GM20431 (cell line): ENCODE measurements around the gene TECTA.

ENCODE experiments used
- in situ Hi-C: fragments of 300-500 bp; cut with MseI, MboI; formaldehyde crosslinking; loops from one replicate; pipeline ENCODE4 v1.15.0; 2020; ENCODE audit warnings: low sequenced_read_pairs; ENCODE audit not compliant: unreplicated experiment

Gene TECTA, protein sequence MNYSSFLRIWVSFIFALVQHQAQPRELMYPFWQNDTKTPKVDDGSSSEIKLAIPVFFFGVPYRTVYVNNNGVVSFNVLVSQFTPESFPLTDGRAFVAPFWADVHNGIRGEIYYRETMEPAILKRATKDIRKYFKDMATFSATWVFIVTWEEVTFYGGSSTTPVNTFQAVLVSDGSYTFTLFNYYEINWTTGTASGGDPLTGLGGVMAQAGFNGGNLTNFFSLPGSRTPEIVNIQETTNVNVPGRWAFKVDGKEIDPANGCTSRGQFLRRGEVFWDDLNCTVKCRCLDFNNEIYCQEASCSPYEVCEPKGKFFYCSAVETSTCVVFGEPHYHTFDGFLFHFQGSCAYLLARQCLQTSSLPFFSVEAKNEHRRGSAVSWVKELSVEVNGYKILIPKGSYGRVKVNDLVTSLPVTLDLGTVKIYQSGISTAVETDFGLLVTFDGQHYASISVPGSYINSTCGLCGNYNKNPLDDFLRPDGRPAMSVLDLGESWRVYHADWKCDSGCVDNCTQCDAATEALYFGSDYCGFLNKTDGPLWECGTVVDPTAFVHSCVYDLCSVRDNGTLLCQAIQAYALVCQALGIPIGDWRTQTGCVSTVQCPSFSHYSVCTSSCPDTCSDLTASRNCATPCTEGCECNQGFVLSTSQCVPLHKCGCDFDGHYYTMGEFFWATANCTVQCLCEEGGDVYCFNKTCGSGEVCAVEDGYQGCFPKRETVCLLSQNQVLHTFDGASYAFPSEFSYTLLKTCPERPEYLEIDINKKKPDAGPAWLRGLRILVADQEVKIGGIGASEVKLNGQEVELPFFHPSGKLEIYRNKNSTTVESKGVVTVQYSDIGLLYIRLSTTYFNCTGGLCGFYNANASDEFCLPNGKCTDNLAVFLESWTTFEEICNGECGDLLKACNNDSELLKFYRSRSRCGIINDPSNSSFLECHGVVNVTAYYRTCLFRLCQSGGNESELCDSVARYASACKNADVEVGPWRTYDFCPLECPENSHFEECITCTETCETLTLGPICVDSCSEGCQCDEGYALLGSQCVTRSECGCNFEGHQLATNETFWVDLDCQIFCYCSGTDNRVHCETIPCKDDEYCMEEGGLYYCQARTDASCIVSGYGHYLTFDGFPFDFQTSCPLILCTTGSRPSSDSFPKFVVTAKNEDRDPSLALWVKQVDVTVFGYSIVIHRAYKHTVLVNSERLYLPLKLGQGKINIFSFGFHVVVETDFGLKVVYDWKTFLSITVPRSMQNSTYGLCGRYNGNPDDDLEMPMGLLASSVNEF (N-terminal part only)

DNA sequence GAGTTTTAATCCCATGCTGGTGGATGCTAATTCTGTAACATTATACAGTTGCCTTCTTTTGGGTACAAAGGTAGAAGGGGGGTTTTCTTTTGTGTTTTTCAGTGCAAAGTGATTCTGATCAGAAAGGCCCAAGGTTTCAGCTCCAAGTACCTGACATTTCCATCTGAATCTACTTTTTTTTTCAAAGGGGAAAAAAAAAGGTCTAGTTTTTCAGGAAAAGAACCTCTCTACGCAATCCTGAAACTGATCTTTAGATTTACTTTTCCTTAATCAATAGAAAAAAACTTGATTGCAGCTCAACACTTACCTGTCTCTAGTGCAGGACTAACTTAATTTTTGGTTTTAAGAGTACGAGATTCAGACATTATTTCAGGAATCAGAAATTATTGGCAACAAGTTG is at the start of gene TECTA:
TECTA (plus strand) TSS at position 301 of the 400 bp plus-strand sequence. CDS start 1,423 bp downstream, outside the sequence.
- in situ Hi-C loops: loop anchor here (25.0 kb wide), 1 partner anchor 589 kb away; the partner anchor contains the start of gene GRIK4

DNA sequence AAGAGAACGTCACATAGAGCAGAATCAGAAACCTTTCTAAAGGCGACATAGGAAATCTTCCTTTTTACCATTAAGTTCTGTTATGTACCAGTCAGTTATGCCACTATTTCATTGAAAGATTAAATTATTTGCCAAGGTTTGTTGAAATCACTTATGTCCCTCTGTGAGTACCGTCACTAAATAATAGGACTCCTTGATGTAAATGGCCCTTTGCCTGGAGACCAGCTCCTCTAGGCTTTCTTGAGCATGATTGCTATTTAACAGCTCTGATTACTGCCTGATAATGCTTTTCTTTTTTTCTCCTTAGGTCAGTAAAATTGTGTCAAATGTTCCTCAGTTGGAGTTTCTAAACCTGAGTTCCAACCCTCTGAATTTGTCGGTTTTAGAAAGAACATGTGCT is 47.8 kb upstream of the TECTA start:
- in situ Hi-C loops: no loop called here

DNA sequence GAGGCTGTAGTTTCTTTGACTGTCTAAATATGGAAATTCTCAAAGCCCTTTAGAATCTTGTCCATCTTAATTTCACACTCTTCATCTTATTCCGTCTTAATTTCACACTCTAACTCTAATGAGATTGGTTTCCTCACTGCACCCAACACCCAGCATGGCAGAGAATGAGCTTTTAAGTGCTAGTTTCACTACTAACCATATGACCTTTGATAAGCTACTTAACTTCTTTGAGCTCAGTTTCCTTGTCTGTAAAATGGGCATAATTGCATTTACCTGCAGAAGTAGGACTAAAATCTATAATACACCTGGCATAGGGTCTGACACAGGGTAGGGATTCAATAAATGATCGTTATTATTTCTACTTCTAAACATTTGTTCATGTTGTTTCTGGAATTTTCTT is 46.8 kb upstream of the TECTA start:
- in situ Hi-C loops: no loop called here

DNA sequence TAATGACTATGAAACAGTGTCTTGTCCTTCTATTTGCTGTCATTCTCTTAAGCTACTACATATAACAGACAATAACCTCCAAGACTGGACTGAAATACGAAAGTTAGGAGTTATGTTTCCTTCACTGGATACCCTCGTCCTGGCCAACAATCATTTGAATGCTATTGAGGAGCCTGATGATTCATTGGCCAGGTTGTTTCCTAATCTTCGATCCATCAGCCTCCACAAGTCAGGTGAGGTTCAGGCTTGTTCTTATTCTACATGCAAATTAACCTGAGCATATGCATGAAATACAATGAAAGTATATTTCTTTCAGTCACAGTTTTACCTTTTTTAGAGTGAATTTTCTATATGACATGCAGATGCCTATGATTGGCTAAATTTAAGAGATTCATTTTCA is 46.0 kb upstream of the TECTA start:
- in situ Hi-C loops: no loop called here

DNA sequence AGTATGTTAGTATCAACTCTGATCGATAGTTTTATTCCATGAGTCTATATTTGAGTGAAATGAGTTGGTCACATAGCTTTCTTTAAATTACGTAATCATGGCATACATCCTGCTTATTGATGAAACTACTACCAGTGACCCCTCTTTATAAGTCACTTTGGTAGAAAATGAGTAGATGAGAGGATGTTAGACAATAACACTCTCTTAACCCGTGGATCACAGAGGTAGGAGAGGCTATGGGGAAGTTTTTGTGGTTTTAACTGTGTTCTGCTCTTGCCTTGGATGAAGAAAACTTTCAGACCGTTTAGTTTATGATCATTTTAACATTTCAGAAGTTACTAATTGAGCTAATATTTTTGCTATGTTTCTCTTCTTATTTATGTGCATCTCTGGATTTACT is 43.1 kb upstream of the TECTA start:
- in situ Hi-C loops: no loop called here

DNA sequence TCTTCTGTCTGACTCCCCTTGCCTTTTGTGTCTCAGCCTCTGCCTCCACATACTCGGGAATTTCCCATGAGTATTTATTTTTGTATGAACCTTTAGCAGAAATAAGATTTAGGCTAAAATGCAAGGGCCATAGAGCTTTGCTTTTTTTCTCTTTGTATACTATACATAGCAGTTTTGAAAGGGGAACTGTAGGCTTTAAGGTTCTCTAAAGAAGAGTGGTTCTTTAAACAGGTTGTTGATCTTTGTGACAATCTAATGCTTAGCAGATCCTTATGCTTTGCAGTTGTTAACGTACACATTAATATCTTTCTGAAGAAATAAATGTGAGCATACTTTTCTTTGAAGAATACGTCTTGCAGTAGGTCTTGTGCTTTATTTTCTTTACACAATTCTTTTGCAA is 42.1 kb upstream of the TECTA start:
- in situ Hi-C loops: no loop called here

DNA sequence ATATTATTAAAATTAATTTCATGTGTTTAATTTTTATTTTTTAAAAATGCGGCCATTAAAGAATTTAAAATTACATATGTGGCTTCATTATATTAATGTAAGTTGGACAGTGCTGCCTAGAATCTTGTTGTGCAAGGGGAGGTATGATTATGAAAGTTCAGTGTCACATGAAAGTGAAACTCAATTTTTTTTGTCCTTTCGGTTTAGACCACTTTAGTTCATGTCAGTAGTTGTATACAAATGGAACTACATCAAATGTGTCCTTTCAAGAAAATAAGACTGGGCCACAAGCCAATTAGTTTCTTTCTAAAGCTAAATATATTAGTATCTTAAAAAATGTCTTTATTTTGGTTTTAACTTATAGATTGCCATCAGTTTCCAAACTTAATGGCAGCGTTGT is 41.4 kb upstream of the TECTA start:
- in situ Hi-C loops: no loop called here

DNA sequence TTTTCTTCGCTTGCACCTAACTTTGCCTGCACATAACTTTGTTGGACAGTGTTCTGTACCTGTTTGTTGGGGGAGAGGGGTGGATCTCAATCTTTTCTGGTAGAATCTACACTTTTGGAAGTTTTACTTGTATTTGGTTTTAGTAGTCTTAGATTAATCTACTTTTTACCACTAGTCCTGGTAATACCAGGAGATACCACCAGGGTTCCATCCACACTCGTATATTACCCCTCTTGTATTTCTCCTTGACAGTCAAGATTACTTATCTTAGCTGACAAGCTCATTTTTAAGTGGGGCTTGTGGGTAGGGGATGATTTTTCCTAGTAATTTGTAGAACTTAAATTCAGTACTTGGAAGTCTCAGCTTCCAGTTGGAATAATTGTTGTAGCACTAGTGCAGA is 37.3 kb upstream of the TECTA start:
- in situ Hi-C loops: no loop called here

DNA sequence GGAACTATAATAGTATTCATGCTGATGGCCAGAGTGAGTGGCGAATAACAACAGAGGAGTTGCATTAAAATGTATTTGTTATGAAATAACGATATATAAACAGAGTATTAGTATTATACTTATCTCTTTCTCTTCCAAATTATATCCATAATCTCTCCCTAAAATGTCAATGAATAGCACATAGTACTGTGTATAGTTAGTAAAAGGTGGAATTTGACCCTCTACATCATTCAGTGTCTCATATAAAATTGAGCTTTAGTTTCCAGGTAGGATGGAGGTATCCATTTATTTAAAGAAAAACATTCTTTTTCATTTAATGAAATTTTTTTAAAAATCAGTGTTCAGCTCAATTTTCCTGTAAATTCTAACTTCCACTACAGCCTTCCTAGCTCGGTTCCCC is 34.4 kb upstream of the TECTA start:
- in situ Hi-C loops: no loop called here

DNA sequence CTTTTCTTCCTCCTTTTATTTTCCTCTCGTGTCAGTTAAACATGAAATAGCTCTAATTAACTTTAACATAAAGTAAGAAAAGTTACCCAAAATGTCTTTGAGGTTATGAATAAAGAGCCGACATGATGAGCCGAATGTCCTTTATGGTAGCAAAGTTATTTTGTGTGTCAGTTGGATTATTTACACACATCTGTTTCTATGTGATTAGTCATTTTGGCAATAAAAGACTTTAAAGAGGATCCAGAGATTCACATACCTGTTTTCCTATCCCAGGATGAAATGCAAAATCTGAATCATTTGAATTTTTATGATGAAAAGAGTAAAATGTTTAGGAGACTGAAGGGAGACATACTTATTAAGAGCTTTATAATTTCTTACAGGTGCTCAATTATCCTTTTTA is 34.0 kb upstream of the TECTA start:
- in situ Hi-C loops: no loop called here

DNA sequence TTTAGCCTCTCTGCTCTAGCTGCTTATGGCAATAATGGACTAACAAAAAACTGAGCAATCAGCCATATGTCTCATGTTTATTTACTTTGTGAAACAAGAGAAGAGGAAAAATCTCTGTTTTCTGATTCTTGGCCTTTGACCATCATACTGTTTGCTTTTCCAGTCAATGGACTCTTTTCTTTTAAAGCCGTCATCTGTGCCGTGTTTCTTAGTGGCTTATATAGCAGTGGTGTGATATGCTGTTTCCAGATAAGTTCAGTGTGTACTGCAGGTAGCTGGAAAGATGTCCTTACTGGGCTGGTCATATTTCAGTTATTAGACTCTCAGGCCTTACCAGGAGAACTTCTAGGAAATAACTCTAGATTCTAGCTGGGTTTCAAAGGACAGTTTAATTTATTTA is 33.6 kb upstream of the TECTA start:
- in situ Hi-C loops: no loop called here

DNA sequence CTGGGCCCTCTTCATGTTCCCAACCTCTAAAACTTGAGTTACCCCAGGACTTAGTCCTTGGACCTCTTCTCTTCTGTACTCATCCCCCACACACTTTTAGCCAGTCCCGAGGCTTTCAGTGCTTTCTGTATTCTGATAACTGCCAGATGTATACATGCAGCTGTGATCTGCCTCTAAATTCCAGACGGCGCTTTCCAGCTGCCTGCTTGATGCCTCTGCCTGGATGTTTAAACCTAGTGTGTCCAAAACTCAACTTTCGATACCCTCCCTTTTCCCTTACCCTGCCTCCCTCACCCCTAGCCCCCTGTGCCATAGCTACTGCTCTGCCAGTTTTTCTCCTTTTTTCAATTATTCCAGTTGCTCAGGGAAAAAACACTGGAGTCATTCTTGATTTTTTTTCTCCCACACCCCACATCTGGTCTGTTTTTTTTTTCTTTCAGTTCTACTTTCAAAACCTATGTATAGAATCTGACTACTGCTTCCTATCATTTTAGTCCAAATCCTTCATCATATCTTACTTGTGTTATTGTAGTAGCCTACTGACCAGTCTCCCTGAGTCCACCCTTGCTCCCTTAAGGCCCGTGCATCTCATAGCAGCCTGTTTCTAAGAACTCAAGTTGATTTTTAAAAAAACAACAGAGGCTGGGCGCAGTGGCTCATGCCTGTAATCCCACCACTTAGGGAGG is 32.9 kb upstream of the TECTA start:
- in situ Hi-C loops: no loop called here

DNA sequence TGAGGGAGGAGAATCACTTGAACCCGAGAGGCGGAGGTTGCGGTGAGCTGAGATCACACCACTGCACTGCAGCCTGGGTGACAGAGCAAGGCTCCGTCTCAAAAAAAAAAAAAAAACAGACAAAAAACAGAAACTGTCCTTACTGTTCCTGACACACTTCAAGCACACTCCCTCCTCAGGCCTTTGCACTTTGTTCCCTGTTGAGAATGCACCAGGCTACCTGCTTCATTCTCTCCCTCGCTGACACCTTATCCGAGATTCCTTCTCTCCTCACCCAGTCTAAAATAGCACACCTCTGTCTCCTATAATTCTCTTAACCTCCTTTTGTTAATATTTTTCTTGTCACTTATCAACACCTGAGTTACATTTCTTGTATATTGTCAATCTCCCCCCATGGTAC is 32.3 kb upstream of the TECTA start:
- in situ Hi-C loops: no loop called here

DNA sequence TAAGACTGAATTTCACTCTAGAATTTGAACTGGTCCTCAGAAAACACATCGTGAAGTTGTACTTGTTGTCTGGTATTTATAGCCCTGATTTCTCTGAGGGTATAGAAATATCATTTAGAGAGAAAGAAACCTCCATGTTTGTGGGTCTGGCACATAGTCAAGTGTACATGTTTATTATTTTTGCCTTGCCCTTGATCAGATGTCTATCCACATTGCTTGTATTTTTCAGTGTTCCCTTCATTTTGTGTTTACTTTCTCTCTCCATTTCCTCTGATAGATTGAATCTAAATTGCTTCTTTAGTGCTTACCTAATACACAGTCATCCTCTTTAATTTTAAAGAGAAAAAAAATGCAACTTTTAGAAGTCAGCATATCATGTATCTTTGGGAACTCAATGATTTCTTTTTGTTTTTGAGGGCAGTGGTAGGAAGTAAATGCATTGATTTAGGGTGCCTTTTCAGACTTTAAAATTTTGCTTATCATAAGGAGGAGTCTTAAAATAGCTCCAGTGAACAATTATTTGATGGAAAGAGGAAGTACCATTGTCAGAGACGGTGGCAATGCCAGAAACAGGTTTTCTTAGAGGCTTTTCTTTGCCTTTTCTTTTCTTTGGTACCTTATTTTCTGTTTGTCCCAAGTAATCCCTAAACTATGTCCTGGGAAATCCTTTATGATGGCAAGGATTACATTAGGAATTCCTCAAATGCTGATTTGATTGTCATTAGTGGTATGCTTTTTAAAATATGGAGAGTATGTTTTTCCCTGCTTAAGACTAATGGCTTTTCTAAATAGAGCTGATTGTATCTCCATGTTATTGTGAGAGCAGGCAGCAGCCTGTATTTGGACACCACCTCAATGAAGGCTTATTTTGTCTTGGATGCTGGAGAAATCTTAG is 29.8 kb upstream of the TECTA start:
- in situ Hi-C loops: no loop called here

DNA sequence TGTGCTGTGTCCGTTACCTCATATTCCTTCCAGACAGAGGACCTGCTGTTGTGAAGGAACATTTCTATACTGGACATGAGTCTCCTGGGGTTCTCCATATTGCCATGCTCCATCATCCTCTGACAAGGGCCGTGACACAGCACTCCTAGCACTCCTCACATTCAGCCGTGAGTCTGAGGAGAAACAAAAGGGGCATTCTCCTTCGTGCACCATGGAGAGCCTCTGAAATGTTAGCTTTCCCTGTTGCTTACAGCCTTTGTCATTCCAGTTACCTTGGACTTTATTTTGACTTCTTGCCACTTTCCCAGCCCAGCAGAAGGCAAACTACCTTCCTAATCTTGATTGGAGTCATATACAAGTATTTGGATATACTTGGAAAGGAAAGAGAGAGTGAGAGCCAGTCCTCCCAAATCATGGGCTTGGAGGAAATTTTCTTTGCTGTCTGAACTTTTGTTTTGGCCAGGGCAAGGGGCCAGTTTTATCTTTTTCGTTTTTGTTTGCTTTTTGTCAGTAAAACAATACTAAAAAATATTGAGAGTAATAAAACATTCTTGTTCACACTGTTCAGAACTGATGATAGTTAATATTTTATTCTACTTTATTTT is 29.1 kb upstream of the TECTA start:
- in situ Hi-C loops: no loop called here

DNA sequence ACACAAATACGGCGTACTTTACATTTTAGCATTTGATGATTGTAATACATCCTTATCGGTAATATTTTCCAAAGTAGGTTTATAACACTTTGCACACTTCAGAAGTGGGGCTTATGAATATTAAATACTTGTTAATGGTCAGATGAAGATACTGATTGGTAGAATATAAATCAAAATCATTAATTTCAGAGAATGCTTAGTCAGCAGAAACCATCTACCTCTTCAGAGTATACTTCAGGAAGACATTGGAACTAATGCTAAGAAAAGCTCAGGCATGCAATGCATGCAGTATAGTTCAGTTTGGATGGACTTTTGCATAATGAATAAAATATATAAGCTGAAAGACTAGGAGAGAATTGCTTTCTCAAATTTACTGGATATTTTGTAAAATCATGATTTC is 19.7 kb upstream of the TECTA start:
- in situ Hi-C loops: no loop called here

DNA sequence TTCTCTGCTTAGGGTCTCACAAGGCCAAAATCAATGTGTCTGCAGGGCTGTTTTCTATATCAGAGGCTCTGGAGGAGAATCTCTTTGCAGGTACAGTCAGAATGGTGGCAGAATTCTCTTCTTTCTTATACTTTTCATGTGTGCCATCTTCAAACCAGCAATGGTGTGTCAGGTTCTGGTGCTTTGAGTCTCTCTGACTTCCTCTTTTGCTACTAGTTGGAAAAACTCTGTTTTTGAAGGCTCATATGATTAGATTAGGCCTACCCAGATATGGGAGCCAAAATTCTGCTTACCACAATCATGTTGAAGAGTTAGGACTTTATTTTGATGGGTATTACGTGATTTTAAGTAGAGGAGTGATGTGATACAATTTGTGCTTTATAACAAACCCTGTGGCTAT is 18.8 kb upstream of the TECTA start:
- in situ Hi-C loops: no loop called here

DNA sequence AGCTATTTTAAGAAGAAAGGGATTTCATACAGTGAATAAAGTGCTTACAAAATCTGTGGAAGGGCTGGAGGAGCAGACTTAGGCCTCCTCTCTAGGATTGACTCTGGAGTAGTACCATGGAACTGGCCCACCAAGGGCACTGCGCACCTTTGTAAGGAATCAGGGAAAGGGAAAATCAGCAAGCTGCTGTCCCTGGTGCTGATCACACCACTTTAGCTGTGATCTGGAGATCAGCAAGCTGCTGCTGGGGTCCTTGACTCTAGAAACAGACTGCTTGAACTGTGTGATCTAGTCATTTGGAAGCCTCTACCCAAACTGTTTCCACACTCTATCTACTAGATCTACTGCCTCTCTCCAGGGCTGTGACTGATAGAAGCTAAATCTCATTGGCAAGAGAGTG is 18.4 kb upstream of the TECTA start:
- in situ Hi-C loops: no loop called here

DNA sequence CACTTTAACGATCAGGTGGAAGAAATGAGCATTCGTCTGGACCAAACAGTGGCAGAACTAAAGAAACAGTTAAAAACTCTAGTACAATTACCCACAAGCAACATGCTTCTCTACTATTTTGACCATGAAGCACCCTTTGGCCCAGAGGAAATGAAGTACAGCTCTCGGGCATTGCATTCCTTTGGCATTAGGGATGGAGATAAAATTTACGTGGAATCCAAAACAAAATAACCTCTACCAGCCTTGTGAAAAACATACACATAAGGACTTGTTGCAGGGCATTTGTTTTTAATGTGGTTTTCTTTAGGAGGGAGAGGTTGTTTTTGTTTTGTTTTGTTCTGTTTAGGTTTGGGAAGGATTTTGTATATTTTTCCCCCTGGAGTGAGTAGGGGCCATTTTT is 14.2 kb upstream of the TECTA start:
- in situ Hi-C loops: no loop called here
